GM18498 (cell line): Measurements from ENCODE around the gene AFAP1L1.
A peak's percentile ranks its signal among the peaks of the same experiment; 100 is the strongest.
"Not testable (repeated sequence)": the region's sequence is repeated elsewhere in the genome, so short reads cannot be mapped to it uniquely, and the experiment has no call there.

Experiments
- ATAC-seq: cut with Tn5 transposase; IDR thresholded peaks from one replicate; pipeline ENCODE4 v1.9.1; 2021; ENCODE audit warnings: mild to moderate bottlenecking, moderate library complexity; ENCODE audit not compliant: unreplicated experiment

The AFAP1L1 gene

GRCh38 chr5:149260761-149261160 lies 10.9 kb upstream of the AFAP1L1 start:
- no peak for ATAC-seq

GRCh38 chr5:149261246-149261645 lies 10.4 kb upstream of the AFAP1L1 start:
- ATAC-seq, result no peak

- ATAC-seq, result no peak
Observed at GRCh38 chr5:149262315-149262714, 9.3 kb upstream of the AFAP1L1 start.

GRCh38 chr5:149264439-149265067 lies 7.1 kb upstream of the AFAP1L1 start:
- ATAC-seq, result peak; percentile 90

GRCh38 chr5:149265068-149265465 lies 6.6 kb upstream of the AFAP1L1 start:
- no peak for ATAC-seq

- no peak for ATAC-seq
Observed at GRCh38 chr5:149265597-149265996, 6.1 kb upstream of the AFAP1L1 start.

GRCh38 chr5:149267241-149267973 lies 4.3 kb upstream of the AFAP1L1 start:
- ATAC-seq, result no peak

- ATAC-seq, result no peak
Observed at GRCh38 chr5:149268928-149269557, 2.6 kb upstream of the AFAP1L1 start.

- ATAC-seq, result no peak
Observed at GRCh38 chr5:149271195-149271715, 404 bp upstream of the AFAP1L1 start.

- not testable (repeated sequence) for ATAC-seq
Observed at GRCh38 chr5:149272781-149273180, 1.1 kb downstream of the AFAP1L1 start.

- no peak for ATAC-seq
Observed at GRCh38 chr5:149273237-149273636, 1.6 kb downstream of the AFAP1L1 start.

GRCh38 chr5:149273950-149274349 lies 2.3 kb downstream of the AFAP1L1 start:
- no peak for ATAC-seq

GRCh38 chr5:149274939-149275338 lies 3.3 kb downstream of the AFAP1L1 start:
- no peak for ATAC-seq

- no peak for ATAC-seq
Observed at GRCh38 chr5:149277801-149278200, 6.1 kb downstream of the AFAP1L1 start.

GRCh38 chr5:149278451-149279210 lies 7.0 kb downstream of the AFAP1L1 start:
- ATAC-seq, result no peak

- ATAC-seq, result no peak
Observed at GRCh38 chr5:149279661-149280060, 8.0 kb downstream of the AFAP1L1 start.

- no peak for ATAC-seq
Observed at GRCh38 chr5:149280124-149280523, 8.5 kb downstream of the AFAP1L1 start.

GRCh38 chr5:149280802-149281201 lies 9.1 kb downstream of the AFAP1L1 start:
- no peak for ATAC-seq

GRCh38 chr5:149282027-149282965 lies 10.6 kb downstream of the AFAP1L1 start:
- ATAC-seq, result no peak

- no peak for ATAC-seq
Observed at GRCh38 chr5:149282966-149283332, 11.3 kb downstream of the AFAP1L1 start.
